ENCODE data around the gene MAGI2.
"Not testable (repeated sequence)": the region's sequence is repeated elsewhere in the genome, so short reads cannot be mapped to it uniquely, and the experiment has no call there.

The MAGI2 gene

GRCh38 chr7:78284945-78285344, 1168.5 kb downstream of the MAGI2 start:
- DNase-seq (ENCODE audit: low read depth): no peak

GRCh38 chr7:78280276-78280675, 1173.2 kb downstream of the MAGI2 start:
- no peak for DNase-seq (ENCODE audit: low read depth)

GRCh38 chr7:78279457-78279856, 1174.0 kb downstream of the MAGI2 start:
- DNase-seq (ENCODE audit: low read depth): no peak

- no peak for DNase-seq (ENCODE audit: low read depth)
Observed at GRCh38 chr7:78279032-78279431, 1174.4 kb downstream of the MAGI2 start.

GRCh38 chr7:78267141-78267540, 1186.3 kb downstream of the MAGI2 start:
- DNase-seq (ENCODE audit: low read depth): no peak

GRCh38 chr7:78265486-78265885, 1188.0 kb downstream of the MAGI2 start:
- DNase-seq (ENCODE audit: low read depth): no peak

- DNase-seq (ENCODE audit: low read depth): no peak
Observed at GRCh38 chr7:78265071-78265470, 1188.4 kb downstream of the MAGI2 start.

GRCh38 chr7:78264105-78264504, 1189.4 kb downstream of the MAGI2 start:
- DNase-seq (ENCODE audit: low read depth): no peak

GRCh38 chr7:78261739-78262138, 1191.7 kb downstream of the MAGI2 start:
- DNase-seq (ENCODE audit: low read depth): no peak

GRCh38 chr7:78261302-78261701, 1192.2 kb downstream of the MAGI2 start:
- DNase-seq (ENCODE audit: low read depth): no peak

- DNase-seq (ENCODE audit: low read depth): no peak
Observed at GRCh38 chr7:78260826-78261225, 1192.6 kb downstream of the MAGI2 start.

GRCh38 chr7:78254726-78255055, 1198.8 kb downstream of the MAGI2 start:
- no peak for DNase-seq (ENCODE audit: low read depth)

- no peak for DNase-seq (ENCODE audit: low read depth)
Observed at GRCh38 chr7:78253850-78254725, 1199.4 kb downstream of the MAGI2 start.

- DNase-seq (ENCODE audit: low read depth): no peak
Observed at GRCh38 chr7:78248867-78249266, 1204.6 kb downstream of the MAGI2 start.

GRCh38 chr7:78247910-78248689, 1205.4 kb downstream of the MAGI2 start:
- no peak for DNase-seq (ENCODE audit: low read depth)

GRCh38 chr7:78240179-78240578, 1213.3 kb downstream of the MAGI2 start:
- not testable (repeated sequence) for DNase-seq (ENCODE audit: low read depth)

- no peak for DNase-seq (ENCODE audit: low read depth)
Observed at GRCh38 chr7:78234634-78235033, 1218.8 kb downstream of the MAGI2 start.

GRCh38 chr7:78232806-78233205, 1220.7 kb downstream of the MAGI2 start:
- DNase-seq (ENCODE audit: low read depth): no peak

GRCh38 chr7:78226059-78226719, 1227.3 kb downstream of the MAGI2 start:
- DNase-seq (ENCODE audit: low read depth): no peak

GRCh38 chr7:78225534-78225933, 1227.9 kb downstream of the MAGI2 start:
- DNase-seq (ENCODE audit: low read depth): no peak

- DNase-seq (ENCODE audit: low read depth): no peak
Observed at GRCh38 chr7:78224923-78225322, 1228.5 kb downstream of the MAGI2 start.

- DNase-seq (ENCODE audit: low read depth): no peak
Observed at GRCh38 chr7:78223598-78223997, 1229.9 kb downstream of the MAGI2 start.

All from activated gamma-delta T cell treated with anti-CD3 and anti-CD28 coated beads, Interleukin-2, amount 50 U/mL, for 16 hours (primary cell).